AG04450 (cell line): ENCODE results near the gene PAX2. TPM values are rescaled to one million over a fixed set of nuclear protein-coding genes. Genes with fewer than 3 reads are reported as not detected.

Source experiments
- CTCF ChIA-PET: fragments of 300-600, 350-600 bp; formaldehyde crosslinking; extraction: SDS; loops from one replicate; lab custom pipeline; 2022; ENCODE audit warnings: antibody characterized with exemption, inconsistent platforms; lab: Charles Lee
- POLR2A ChIA-PET: fragments of 350-600 bp; formaldehyde crosslinking; extraction: SDS; loops from one replicate; lab custom pipeline; 2021; ENCODE audit warnings: antibody characterized with exemption, inconsistent platforms; lab: Yijun Ruan, JAX
- DNase-seq: peaks from one replicate; pipeline ENCODE4 v3.0.0-alpha.2; 2011; ENCODE audit warnings: low read depth, low spot score
- H3K27ac ChIP-seq: one replicate; pipeline ENCODE4 v1.5.1; 2012; ENCODE audit warnings: low read depth, low read length, control low read depth
- H3K27me3 ChIP-seq: one replicate; pipeline ENCODE4 v1.6.0; 2012; ENCODE audit warnings: low read length; ENCODE audit not compliant: control insufficient read depth, insufficient read depth
- H3K4me3 ChIP-seq: 2 replicates; pipeline ENCODE4 v1.5.1; 2011; ENCODE audit warnings: mild to moderate bottlenecking, low read depth, low read length, control low read depth
- H3K9me3 ChIP-seq: 2 replicates; pipeline ENCODE4 v1.5.1; 2012; ENCODE audit warnings: low read length; ENCODE audit not compliant: control insufficient read depth, insufficient read depth
- CTCF ChIP-seq: IDR thresholded peaks from 2 replicates; pipeline ENCODE4 v1.5.1; 2011; ENCODE audit warnings: low read depth, low read length, control low read depth, inconsistent platforms
- polyA plus RNA-seq: library from polyadenylated mRNA; depleted of rRNA; stranded (reverse); fragments of >200 nt; gene quantifications from 2 replicates; pipeline ENCODE4 v1.2.3, GENCODE V29; 2011

Gene PAX2
- polyA plus RNA-seq, 1 experiment: not detected

GRCh38 chr10:100705139-100705538, 40.2 kb upstream of the PAX2 start:
- CTCF ChIA-PET: no interaction called here
- Histone ChIP-seq H3K27ac (no peak overlapping the region), H3K27me3 (peaks cover 31% of the 10 kb centered on the region), H3K4me3 (no peak overlapping the region), H3K9me3 (no peaks in the 10 kb centered on the region)
- TF ChIP-seq CTCF: no peak
- POLR2A ChIA-PET: no interaction called here
- DNase-seq: no peak

GRCh38 chr10:100707261-100707848, 38.0 kb upstream of the PAX2 start:
- ChIA-PET POLR2A (no interaction called here), CTCF (no interaction called here)
- no peak for TF ChIP-seq CTCF
- H3K4me3 ChIP-seq: no peak overlapping the region
- peaks cover 48% of the 10 kb centered on the region for H3K27me3 ChIP-seq
- H3K9me3 ChIP-seq: no peaks in the 10 kb centered on the region
- no peak for DNase-seq
- H3K27ac ChIP-seq: no peak overlapping the region

- peaks cover 64% of the 10 kb centered on the region for H3K27me3 ChIP-seq
- no peak overlapping the region for H3K4me3 ChIP-seq
- DNase-seq: no peak
- POLR2A ChIA-PET: no interaction called here
- no peak for TF ChIP-seq CTCF
- CTCF ChIA-PET: no interaction called here
- no peaks in the 10 kb centered on the region for H3K9me3 ChIP-seq
- no peak overlapping the region for H3K27ac ChIP-seq
Observed at GRCh38 chr10:100709146-100710082, 36.0 kb upstream of the PAX2 start.

- Histone ChIP-seq H3K4me3 (no peak overlapping the region), H3K27ac (no peak overlapping the region), H3K9me3 (no peaks in the 10 kb centered on the region; the same call in 1 of the 2 replicates), H3K27me3 (peaks cover 70% of the 10 kb centered on the region)
- POLR2A ChIA-PET: no interaction called here
- DNase-seq: no peak
- CTCF ChIA-PET: no interaction called here
- no peak for TF ChIP-seq CTCF
Observed at GRCh38 chr10:100710151-100710871, 35.1 kb upstream of the PAX2 start.
